HUES48 (cell line): ENCODE measurements around the gene SELENBP1.
"Not testable (repeated sequence)": the region's sequence is repeated elsewhere in the genome, so short reads cannot be mapped to it uniquely, and the experiment has no call there.

Experiments
- H3K27ac ChIP-seq: one replicate; pipeline ENCODE4 v1.7.0; 2013; ENCODE audit warnings: low read depth, low read length, inconsistent platforms
- H3K27me3 ChIP-seq: 2 replicates; pipeline ENCODE4 v1.6.1; 2013; ENCODE audit warnings: mild to moderate bottlenecking, low read length; ENCODE audit not compliant: control insufficient read depth, insufficient read depth
- H3K36me3 ChIP-seq: 2 replicates; pipeline ENCODE4 v1.6.1; 2013; ENCODE audit warnings: low read length; ENCODE audit not compliant: control insufficient read depth, insufficient read depth
- H3K4me1 ChIP-seq: 2 replicates; pipeline ENCODE4 v1.6.1; 2013; ENCODE audit warnings: mild to moderate bottlenecking, low read length; ENCODE audit not compliant: control insufficient read depth, insufficient read depth
- H3K4me3 ChIP-seq: 2 replicates; pipeline ENCODE4 v1.5.1; 2013; ENCODE audit warnings: mild to moderate bottlenecking, low read depth, low read length
- H3K9ac ChIP-seq: 2 replicates; pipeline ENCODE4 v1.6.1; 2013; ENCODE audit warnings: mild to moderate bottlenecking, low read depth, low read length, moderate library complexity
- H3K9me3 ChIP-seq: 2 replicates; pipeline ENCODE4 v1.6.1; 2013; ENCODE audit warnings: low read length; ENCODE audit not compliant: control insufficient read depth, insufficient read depth

The SELENBP1 gene

DNA sequence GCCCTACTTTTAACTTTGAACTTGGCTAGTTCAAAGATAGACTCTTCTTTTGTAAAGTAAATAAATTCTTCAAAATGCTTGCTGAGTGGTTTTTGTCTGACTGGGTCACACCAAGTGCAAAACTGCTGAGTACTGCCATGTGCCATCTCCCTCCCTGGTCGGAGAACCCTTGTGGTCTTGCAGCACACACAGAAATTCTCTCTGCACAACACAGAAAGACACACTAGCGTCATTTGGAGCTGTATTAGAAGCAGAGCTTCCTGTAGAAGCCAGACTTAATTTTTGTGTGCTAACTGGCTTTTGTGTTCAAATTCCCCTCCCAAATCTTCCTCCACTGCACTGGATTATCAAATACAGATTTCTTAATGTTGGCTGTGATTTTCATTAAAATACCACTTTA lies 29.4 kb upstream of the SELENBP1 start:
- Histone ChIP-seq H3K9me3 (no peaks in the 10 kb centered on the region), H3K27me3 (no peaks in the 10 kb centered on the region), H3K9ac (no peak overlapping the region), H3K36me3 (peaks cover 66% of the 10 kb centered on the region), H3K4me1 (0 out of 2 replicates have a peak, but pooled peaks cover 3% of the 10 kb centered on the region), H3K4me3 (no peak overlapping the region), H3K27ac (peak overlapping the region; percentile 14)

DNA sequence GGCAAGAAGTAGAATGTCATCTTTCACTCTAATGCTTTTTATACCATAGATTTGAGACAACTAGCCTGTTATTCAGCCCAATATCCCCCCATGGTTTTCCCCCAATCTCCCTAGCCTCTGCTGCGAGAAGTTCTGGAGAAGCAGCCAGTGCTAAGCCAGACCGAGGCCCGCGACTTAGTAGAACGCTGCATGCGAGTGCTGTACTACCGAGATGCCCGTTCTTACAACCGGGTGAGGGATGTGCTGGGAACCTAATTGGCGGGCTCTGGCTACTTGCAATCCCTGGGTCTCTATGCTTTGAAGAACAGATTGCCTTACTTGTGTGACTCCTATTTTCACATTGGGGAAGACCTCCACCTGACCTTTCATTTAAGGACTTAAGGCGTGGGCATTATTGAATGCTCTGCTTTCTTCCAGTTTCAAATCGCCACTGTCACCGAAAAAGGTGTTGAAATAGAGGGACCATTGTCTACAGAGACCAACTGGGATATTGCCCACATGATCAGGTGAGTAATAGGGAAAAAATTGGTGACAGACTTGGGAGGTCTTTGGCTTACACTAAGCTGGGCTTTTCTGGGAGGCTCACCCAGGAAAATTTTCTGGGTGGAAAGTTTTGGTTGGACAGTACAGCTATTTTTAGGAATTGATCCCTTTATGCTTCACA lies 28.8 kb upstream of the SELENBP1 start:
- H3K36me3 ChIP-seq: peaks cover 60% of the 10 kb centered on the region
- peak overlapping the region; percentile 70 for H3K4me3 ChIP-seq
- H3K27ac ChIP-seq: peak overlapping the region; percentile 14
- 0 out of 2 replicates have a peak, but pooled peaks cover 3% of the 10 kb centered on the region for H3K4me1 ChIP-seq
- H3K9me3 ChIP-seq: no peaks in the 10 kb centered on the region
- no peak overlapping the region for H3K9ac ChIP-seq
- no peaks in the 10 kb centered on the region for H3K27me3 ChIP-seq

DNA sequence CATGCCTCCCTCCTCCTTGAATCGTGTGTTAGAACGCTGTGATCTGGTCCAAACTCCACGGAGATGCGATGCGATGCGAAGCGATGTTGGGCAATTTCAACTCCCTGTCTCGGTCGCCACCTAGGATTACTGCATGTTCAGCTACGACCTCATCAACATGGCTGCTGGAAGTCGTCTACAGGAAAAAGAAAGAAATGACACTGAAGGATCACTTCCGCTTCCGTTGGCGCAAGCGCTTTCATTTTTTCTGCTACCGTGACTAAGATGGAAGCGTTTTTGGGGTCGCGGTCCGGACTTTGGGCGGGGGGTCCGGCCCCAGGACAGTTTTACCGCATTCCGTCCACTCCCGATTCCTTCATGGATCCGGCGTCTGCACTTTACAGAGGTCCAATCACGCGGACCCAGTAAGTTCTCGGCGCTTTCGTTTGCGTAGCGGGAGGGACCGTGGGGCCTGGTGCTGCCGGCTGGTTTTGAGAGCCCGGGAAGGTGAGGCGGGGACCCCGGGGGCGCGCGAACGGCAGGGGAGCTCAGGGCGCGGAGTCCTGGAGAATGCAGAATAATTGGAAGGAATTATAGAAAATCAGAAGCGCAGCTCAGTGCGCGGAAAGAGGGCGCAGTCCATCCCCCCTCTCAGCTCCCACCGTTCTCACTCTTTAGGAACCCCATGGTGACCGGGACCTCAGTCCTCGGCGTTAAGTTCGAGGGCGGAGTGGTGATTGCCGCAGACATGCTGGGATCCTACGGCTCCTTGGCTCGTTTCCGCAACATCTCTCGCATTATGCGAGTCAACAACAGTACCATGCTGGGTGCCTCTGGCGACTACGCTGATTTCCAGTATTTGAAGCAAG lies 27.0 kb upstream of the SELENBP1 start, which contains the start of gene PSMB4:
Gene PSMB4, plus strand, starts transcription at position 250 of the 848 bp plus-strand sequence. Its CDS starts 15 bp downstream, at position 265.
- H3K9ac ChIP-seq: peak within 1 kb of the TSS; percentile 83
- H3K9me3 ChIP-seq: no peaks in the 10 kb centered on the region
- peaks cover 43% of the 10 kb centered on the region for H3K36me3 ChIP-seq
- H3K4me3 ChIP-seq: peak within 1 kb of the TSS; percentile 70
- H3K27me3 ChIP-seq: no peaks in the 10 kb centered on the region
- H3K4me1 ChIP-seq: 0 out of 2 replicates have a peak, but pooled peaks cover 3% of the 10 kb centered on the region
- peak within 1 kb of the TSS; percentile 94 for H3K27ac ChIP-seq

DNA sequence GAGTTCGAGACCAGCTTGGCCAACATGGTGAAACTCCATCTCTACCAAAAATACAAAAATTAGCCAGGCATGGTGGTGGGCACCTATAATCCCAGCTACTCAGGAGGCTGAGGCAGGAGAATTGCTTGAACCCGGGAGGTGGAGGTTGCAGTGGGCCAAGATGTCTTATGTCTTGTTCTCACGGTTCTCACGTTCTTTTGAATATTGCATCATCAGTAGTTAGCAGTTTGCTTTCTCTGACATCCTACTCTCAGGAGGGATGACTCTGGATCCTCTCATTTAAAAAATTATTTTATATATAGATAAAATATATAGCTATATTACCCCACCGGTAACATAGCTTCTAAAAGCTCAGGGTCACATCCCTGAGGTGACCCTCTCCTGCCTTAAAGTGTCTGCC lies 23.8 kb upstream of the SELENBP1 start:
- H3K36me3 ChIP-seq: peaks cover 10% of the 10 kb centered on the region
- H3K9me3 ChIP-seq, H3K27me3 ChIP-seq, H3K4me3 ChIP-seq, H3K9ac ChIP-seq, H3K4me1 ChIP-seq, H3K27ac ChIP-seq: not testable (repeated sequence)

DNA sequence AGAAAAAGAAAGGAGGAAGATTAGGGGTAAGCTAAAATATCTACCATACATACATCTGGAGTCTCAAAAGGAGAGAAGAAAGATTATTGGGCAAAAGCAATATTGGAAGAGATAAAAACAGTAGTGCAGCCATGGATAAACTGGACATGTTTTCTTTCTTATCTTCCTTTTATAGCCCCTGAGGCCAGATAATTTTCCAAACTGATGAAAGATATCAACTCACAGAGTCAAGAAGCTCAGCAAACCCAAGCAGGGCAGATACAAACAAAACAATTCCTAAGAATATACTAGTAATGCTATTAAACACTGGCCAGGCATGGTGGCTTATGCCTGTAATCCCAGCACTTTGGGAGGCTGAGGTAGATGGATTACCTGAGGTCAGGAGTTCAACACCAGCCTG lies 21.1 kb upstream of the SELENBP1 start:
- Histone ChIP-seq H3K9me3 (no peaks in the 10 kb centered on the region), H3K27ac (no peak overlapping the region), H3K4me3 (no peak overlapping the region), H3K36me3 (no peaks in the 10 kb centered on the region), H3K9ac (no peak overlapping the region), H3K4me1 (no peaks in the 10 kb centered on the region), H3K27me3 (no peaks in the 10 kb centered on the region)

DNA sequence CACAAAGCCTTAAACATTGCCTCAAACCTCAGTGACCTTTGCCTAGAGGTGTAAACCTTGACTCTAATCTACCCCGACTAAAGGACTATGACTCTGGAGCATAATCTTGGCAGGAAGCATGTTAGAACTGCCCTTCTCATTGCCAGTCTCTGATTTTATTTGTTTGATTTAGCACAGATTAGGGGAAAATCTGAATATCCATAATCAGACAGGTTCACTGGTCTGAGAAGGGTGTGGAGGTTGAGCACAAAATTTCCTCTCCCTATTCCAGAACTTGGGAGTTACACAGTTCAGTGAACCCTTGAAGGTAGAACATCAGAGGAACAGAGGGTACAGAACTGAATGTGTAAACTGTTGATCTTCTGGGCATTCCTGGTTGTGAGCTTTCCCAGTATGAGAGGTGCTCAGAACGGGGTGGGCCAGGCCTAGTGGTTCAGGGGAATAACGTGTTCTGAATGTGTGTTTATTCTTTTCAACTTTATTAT lies 18.6 kb upstream of the SELENBP1 start:
- no peaks in the 10 kb centered on the region for H3K36me3 ChIP-seq

DNA sequence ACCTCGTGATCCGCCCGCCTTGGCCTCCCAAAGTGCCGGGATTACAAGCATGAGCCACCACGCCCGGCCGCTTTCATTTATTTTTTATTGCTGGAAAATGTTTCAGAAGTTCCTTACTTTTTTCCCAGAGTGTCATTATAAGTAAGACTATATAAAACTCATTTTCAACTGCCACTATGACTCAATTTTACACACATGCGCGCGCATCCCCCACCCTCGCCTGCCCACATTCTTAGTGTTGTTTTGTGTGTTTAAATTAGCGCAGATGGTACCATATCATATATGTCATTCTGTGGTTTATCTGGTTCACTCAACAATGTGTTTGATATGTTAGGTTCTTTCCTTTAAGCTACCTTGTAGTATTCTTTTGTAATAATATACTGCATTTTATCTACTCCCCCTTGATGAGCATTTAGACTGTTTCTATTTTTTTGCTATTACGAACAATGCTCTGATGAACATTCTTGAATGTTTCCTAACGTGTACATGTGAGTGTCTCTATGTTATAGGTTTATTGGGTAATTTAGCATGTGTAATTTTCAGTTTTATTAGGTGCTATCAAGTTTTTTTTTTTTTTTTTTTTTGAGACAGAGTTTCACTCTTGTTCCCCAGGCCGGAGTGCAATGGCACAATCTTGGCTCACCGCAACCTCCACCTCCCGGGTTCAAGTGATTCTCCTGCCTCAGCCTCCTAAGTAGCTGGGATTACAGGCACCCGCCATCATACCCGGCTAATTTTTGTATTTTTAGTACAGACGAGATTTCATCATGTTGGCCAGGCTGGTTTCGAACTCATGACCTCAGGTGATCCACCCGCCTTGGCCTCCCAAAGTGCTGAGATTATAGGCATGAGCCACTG lies 17.9 kb upstream of the SELENBP1 start:
- H3K9me3 ChIP-seq, H3K4me1 ChIP-seq, H3K36me3 ChIP-seq, H3K9ac ChIP-seq, H3K27me3 ChIP-seq, H3K27ac ChIP-seq, H3K4me3 ChIP-seq: not testable (repeated sequence)

More for the DNA sequence above, 18.6 kb upstream of the SELENBP1 start:
- Histone ChIP-seq H3K9me3 (no peaks in the 10 kb centered on the region), H3K27me3 (no peaks in the 10 kb centered on the region), H3K4me3 (no peak overlapping the region), H3K9ac (no peak overlapping the region), H3K27ac (no peak overlapping the region), H3K4me1 (no peaks in the 10 kb centered on the region)

DNA sequence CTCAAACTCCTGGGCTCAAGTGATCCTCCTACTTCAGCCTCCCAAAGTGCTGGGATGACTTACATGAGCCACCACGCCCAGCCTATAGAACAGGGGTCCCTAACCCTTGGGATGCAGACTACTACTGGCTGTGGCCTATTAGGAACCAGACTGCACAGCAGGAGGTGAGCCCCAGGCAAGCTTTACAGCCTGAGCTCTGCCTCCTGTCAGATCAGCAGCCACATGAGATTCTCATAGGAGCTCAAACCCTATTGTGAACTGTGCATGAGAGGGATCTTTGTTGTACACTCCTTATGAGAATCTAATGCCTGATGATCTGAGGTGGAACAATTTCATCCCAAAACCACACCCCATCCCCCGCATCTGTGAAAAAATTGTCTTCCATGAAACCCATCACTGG lies 13.5 kb upstream of the SELENBP1 start:
- Histone ChIP-seq H3K9me3 (no peaks in the 10 kb centered on the region), H3K4me3 (no peak overlapping the region), H3K9ac (no peak overlapping the region), H3K36me3 (no peaks in the 10 kb centered on the region), H3K27me3 (no peaks in the 10 kb centered on the region), H3K27ac (no peak overlapping the region), H3K4me1 (no peaks in the 10 kb centered on the region)

DNA sequence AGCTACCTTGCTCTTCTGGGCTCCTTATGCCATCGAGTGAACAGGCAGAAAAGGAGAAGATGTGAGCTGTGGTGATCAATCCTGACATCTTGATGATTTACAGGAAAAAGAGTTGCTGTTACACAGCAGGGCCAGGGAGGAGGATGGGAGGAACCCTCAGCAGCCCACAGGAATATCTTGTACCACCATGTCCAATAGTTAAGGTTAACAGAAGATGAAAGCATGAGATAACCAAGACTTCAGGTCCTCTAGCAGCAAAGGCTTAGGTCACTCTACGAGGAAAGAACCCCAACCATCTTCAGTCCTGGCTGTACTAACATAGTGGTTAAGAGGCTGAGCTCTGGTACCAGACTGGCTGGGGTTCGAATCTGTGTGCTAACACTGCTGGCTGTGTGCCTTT lies 12.1 kb upstream of the SELENBP1 start:
- H3K27ac ChIP-seq: no peak overlapping the region
- H3K9me3 ChIP-seq: no peaks in the 10 kb centered on the region
- no peaks in the 10 kb centered on the region for H3K27me3 ChIP-seq
- no peak overlapping the region for H3K4me3 ChIP-seq
- H3K36me3 ChIP-seq: no peaks in the 10 kb centered on the region
- H3K4me1 ChIP-seq: no peaks in the 10 kb centered on the region
- no peak overlapping the region for H3K9ac ChIP-seq

DNA sequence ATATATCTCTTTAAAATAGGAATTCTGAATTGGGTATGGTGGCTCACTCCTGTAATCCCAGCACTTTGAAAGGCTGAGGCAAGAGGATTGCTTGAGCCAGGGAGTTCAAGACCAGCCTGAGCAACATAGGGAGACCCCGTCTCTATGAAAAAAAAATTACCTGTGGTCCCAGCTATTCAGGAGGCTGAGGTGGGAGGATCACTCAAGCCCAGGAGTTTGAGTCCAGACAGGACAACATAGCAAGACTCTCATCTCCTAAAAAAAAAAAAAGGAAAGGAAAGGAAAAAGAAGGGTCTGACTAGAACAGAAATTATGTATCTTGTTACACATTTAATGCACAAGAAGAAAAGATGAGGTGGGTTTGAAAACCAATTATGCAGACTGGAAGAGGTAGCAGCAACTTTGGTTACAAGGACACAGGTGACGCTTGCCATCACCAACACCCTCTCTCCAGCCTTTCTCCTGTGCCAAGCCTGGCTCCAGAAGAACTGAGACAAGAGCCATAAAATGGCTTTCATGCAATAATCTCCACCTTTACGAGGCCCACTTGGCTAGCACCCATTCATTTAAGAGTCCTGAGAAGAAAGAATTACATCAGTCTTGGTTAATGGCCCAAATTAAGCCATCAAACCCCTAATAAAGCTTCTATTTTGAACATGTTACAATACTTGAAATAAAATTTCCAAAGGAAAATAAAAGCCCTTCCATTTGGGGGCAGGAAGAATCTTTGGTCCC lies 4.8 kb upstream of the SELENBP1 start:
- Histone ChIP-seq H3K36me3 (no peaks in the 10 kb centered on the region), H3K9ac (no peak overlapping the region), H3K27me3 (no peaks in the 10 kb centered on the region), H3K27ac (no peak overlapping the region), H3K4me3 (no peak overlapping the region), H3K4me1 (no peaks in the 10 kb centered on the region), H3K9me3 (no peaks in the 10 kb centered on the region)
